ENCODE measurements around the gene MAP1S. TPM values are rescaled to one million over a fixed set of nuclear protein-coding genes. Genes with fewer than 3 reads are reported as not detected.
A peak's percentile ranks its signal among the peaks of the same experiment; 100 is the strongest.

MAP1S gene
- total and polyA plus RNA-seq, 2 of the 4 experiments (the other 2 are of a cell fraction): 6.1 to 48.6 TPM

GRCh38 chr19:17725422-17726078 is 6.3 kb downstream of the MAP1S start:
- no peak overlapping the region for H3K23ac ChIP-seq (ENCODE audit: low read depth, low read length)
- TF ChIP-seq, protein P1, sequence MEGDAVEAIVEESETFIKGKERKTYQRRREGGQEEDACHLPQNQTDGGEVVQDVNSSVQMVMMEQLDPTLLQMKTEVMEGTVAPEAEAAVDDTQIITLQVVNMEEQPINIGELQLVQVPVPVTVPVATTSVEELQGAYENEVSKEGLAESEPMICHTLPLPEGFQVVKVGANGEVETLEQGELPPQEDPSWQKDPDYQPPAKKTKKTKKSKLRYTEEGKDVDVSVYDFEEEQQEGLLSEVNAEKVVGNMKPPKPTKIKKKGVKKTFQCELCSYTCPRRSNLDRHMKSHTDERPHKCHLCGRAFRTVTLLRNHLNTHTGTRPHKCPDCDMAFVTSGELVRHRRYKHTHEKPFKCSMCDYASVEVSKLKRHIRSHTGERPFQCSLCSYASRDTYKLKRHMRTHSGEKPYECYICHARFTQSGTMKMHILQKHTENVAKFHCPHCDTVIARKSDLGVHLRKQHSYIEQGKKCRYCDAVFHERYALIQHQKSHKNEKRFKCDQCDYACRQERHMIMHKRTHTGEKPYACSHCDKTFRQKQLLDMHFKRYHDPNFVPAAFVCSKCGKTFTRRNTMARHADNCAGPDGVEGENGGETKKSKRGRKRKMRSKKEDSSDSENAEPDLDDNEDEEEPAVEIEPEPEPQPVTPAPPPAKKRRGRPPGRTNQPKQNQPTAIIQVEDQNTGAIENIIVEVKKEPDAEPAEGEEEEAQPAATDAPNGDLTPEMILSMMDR (conservative IDR thresholded peaks at IDR 0.05; ENCODE audit: low read depth, low read length): peak; percentile 16; the same call in 1 of the 2 replicates
- TF ChIP-seq BHLHE40 (IDR thresholded peaks at IDR 0.05; ENCODE audit: low read depth, low read length) (no peak), RAD21 (IDR thresholded peaks at IDR 0.05; ENCODE audit: low read length) (0 out of 2 replicates have a peak, but pooled peaks have one; percentile 13)
- H2AK5ac ChIP-seq (ENCODE audit: low read depth, low read length): no peak overlapping the region
- no peak overlapping the region for H2BK15ac ChIP-seq (ENCODE audit: low read depth, low read length)
- no peak overlapping the region for H3K4me3 ChIP-seq (ENCODE audit: insufficient read depth, low read depth, low read length)
- no peak overlapping the region for H3K18ac ChIP-seq (ENCODE audit: low read depth, low read length)
- no peak overlapping the region for H3K14ac ChIP-seq (replicated peaks; ENCODE audit: low read depth, low read length)
- no peak overlapping the region for H4K5ac ChIP-seq (ENCODE audit: low read depth, low read length)
- no peak overlapping the region for H4K8ac ChIP-seq (ENCODE audit: low read depth in 2 of 2, low read length in 2 of 2)
- peaks cover 6% of the 10 kb centered on the region for H3K4me1 ChIP-seq (ENCODE audit: control insufficient read depth, insufficient read depth, low read length)
- peaks cover 10% of the 10 kb centered on the region for H3K9me1 ChIP-seq (ENCODE audit: insufficient read depth, low read length)
- H3K4me2 ChIP-seq (ENCODE audit: low read depth, low read length): no peak overlapping the region
- H2AK9ac ChIP-seq (replicated peaks; ENCODE audit: low read depth, low read length, poor library complexity): no peak overlapping the region
- peaks cover 11 to 57% of the 10 kb centered on the region in 2 experiments for H3K79me1 ChIP-seq (ENCODE audit: low read depth in 1 of 2, low read length in 2 of 2)
- ATAC-seq (ENCODE audit: low read depth) (no peak), DNase-seq (no peak)
- no peak overlapping the region for H3K4ac ChIP-seq (ENCODE audit: low read depth, low read length)
- H4K91ac ChIP-seq (ENCODE audit: insufficient read depth, low read depth, low read length): no peak overlapping the region
- dilution Hi-C loops (cut with HindIII; ENCODE audit: low sequenced_read_pairs, unreplicated experiment) (no loop called here), in situ Hi-C loops (cut with MboI; ENCODE audit: low sequenced_read_pairs) (no loop called here), intact Hi-C loops (cut with micrococcal nuclease) (no loop called here)
- no peak overlapping the region for H3K56ac ChIP-seq (ENCODE audit: extremely low read depth, insufficient read depth, low read length)
- ChIA-PET POLR2A (ENCODE audit: unreplicated experiment) (no interaction called here), CTCF (no interaction called here)
- peaks cover 27% of the 10 kb centered on the region for H4K20me1 ChIP-seq (ENCODE audit: insufficient read depth, low read length)
- H3K9ac ChIP-seq (ENCODE audit: low read depth, low read length): no peak overlapping the region
- H2BK5ac ChIP-seq (ENCODE audit: low read depth, low read length, poor library complexity, severe bottlenecking): no peak overlapping the region
- H3K36me3 ChIP-seq (ENCODE audit: control insufficient read depth, insufficient read depth, low read length): peaks cover 69% of the 10 kb centered on the region
- H3K27me3 ChIP-seq (ENCODE audit: control insufficient read depth, insufficient read depth, low read length): no peaks in the 10 kb centered on the region
- BruUV-seq (replicated peaks): no TSS peak
- no peaks in the 10 kb centered on the region for H3K9me3 ChIP-seq (ENCODE audit: control insufficient read depth, insufficient read depth, low read length)
- no peak overlapping the region for H2BK20ac ChIP-seq (ENCODE audit: low read depth, low read length)
- WGBS, 2 experiments (ENCODE audit: extremely low coverage in 2 of 2, insufficient read length in 1 of 2): 95% methylated on average over 10 of the region's 21 CpGs; no CpG with 5 or more reads in 1 of the 2 experiments
- H2BK120ac ChIP-seq (ENCODE audit: low read depth, low read length): no peak overlapping the region
- no peak overlapping the region for H3K27ac ChIP-seq (ENCODE audit: insufficient read depth, low read length)
- H2AFZ ChIP-seq (replicated peaks; ENCODE audit: low read length, poor library complexity): no peak overlapping the region
